ENCODE results near the gene MYLK.

GRCh38 chr3:123787133-123787532, 97.0 kb downstream of the MYLK start:
- TF ChIP-seq, protein P1, sequence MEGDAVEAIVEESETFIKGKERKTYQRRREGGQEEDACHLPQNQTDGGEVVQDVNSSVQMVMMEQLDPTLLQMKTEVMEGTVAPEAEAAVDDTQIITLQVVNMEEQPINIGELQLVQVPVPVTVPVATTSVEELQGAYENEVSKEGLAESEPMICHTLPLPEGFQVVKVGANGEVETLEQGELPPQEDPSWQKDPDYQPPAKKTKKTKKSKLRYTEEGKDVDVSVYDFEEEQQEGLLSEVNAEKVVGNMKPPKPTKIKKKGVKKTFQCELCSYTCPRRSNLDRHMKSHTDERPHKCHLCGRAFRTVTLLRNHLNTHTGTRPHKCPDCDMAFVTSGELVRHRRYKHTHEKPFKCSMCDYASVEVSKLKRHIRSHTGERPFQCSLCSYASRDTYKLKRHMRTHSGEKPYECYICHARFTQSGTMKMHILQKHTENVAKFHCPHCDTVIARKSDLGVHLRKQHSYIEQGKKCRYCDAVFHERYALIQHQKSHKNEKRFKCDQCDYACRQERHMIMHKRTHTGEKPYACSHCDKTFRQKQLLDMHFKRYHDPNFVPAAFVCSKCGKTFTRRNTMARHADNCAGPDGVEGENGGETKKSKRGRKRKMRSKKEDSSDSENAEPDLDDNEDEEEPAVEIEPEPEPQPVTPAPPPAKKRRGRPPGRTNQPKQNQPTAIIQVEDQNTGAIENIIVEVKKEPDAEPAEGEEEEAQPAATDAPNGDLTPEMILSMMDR (conservative IDR thresholded peaks at IDR 0.05; ENCODE audit: low read length): no peak
- no peak for TF ChIP-seq EZH2phosphoT487 (IDR thresholded peaks at IDR 0.05; ENCODE audit: borderline replicate concordance)

Measured in Loucy (cell line).